A673 (cell line): ENCODE data around the gene PSTPIP1. TPM values are rescaled to one million over a fixed set of nuclear protein-coding genes. Genes with fewer than 3 reads are reported as not detected.

Experiments used
- BruUV-seq: library from RNA; stranded (reverse); fragments of 400-500 nt; replicated peaks from 2 replicates; lab custom pipeline; 2021; lab: Mats Ljungman, UMichigan
- CTCF ChIA-PET: fragments of 300-600 bp; sonication (Branson Sonifier 250); formaldehyde crosslinking; loops from one replicate; lab custom pipeline; 2022; ENCODE audit warnings: antibody characterized with exemption; lab: Charles Lee
- POLR2A ChIA-PET: fragments of 300-600 bp; sonication (Branson Sonifier 250); formaldehyde crosslinking; loops from one replicate; lab custom pipeline; 2022; ENCODE audit warnings: antibody characterized with exemption; ENCODE audit not compliant: low non-redundant PET; lab: Charles Lee
- DNase-seq: peaks from one replicate; pipeline ENCODE4 v3.0.0-alpha.2; 2015; ENCODE audit warnings: low spot score
- H3K27ac ChIP-seq: fragments of 200-600 bp; sonication (generic); 2 replicates; pipeline ENCODE4 v1.5.1; 2016; ENCODE audit warnings: mixed run types, low read depth, mild to moderate bottlenecking, mixed read lengths, antibody characterized with exemption, low read length; ENCODE audit not compliant: poor library complexity, severe bottlenecking
- H3K27me3 ChIP-seq: fragments of 200-600 bp; sonication (generic); replicated peaks from 2 replicates; pipeline ENCODE4 v1.6.1; 2017; ENCODE audit warnings: mixed run types, low read depth, mild to moderate bottlenecking, mixed read lengths, antibody characterized with exemption, low read length; ENCODE audit not compliant: insufficient read depth, poor library complexity
- H3K36me3 ChIP-seq: fragments of 200-600 bp; sonication (generic); 2 replicates; pipeline ENCODE4 v1.6.1; 2016; ENCODE audit warnings: mixed run types, mild to moderate bottlenecking, mixed read lengths, antibody characterized with exemption, low read length; ENCODE audit not compliant: insufficient read depth, poor library complexity, severe bottlenecking
- H3K4me1 ChIP-seq: fragments of 200-600 bp; sonication (generic); 2 replicates; pipeline ENCODE4 v1.6.1; 2017; ENCODE audit warnings: mixed run types, mild to moderate bottlenecking, mixed read lengths, antibody characterized with exemption, low read length; ENCODE audit not compliant: insufficient read depth, poor library complexity, severe bottlenecking
- H3K4me3 ChIP-seq: fragments of 200-600 bp; sonication (generic); 2 replicates; pipeline ENCODE4 v1.5.1; 2016; ENCODE audit warnings: low read depth, mixed run types, mild to moderate bottlenecking, mixed read lengths, low read length; ENCODE audit not compliant: poor library complexity, severe bottlenecking
- H3K9me3 ChIP-seq: fragments of 200-600 bp; sonication (generic); 2 replicates; pipeline ENCODE4 v1.6.1; 2016; ENCODE audit warnings: mixed run types, low read depth, mild to moderate bottlenecking, mixed read lengths, antibody characterized with exemption, low read length; ENCODE audit not compliant: poor library complexity, severe bottlenecking
- EZH2 ChIP-seq: fragments of 200-600 bp; sonication (generic); IDR thresholded peaks from 2 replicates; pipeline ENCODE4 v1.6.1; 2017; ENCODE audit warnings: borderline replicate concordance, low read depth, mild to moderate bottlenecking, mixed read lengths, antibody characterized with exemption, low read length; ENCODE audit not compliant: poor library complexity, severe bottlenecking
- intact Hi-C: fragments of 100-400 bp; cut with micrococcal nuclease; formaldehyde crosslinking; loops from one replicate; pipeline ENCODE4 v1.10.0; 2022; ENCODE audit not compliant: unreplicated experiment
- total RNA-seq: library from RNA; stranded (reverse); gene quantifications from 2 replicates; pipeline ENCODE4 v1.2.3, GENCODE V29; 2021
- TF ChIP-seq, protein P1 (sequence below): fragments of 300-800, 200-600 bp; sonication (generic); conservative IDR thresholded peaks from 2 replicates; pipeline ENCODE4 v1.5.1; 2017; ENCODE audit warnings: low read depth, mild to moderate bottlenecking, antibody characterized with exemption, low read length, moderate library complexity, mixed read lengths

PSTPIP1 gene
- total RNA-seq, 1 experiment from 2014 or later = not detected

DNA sequence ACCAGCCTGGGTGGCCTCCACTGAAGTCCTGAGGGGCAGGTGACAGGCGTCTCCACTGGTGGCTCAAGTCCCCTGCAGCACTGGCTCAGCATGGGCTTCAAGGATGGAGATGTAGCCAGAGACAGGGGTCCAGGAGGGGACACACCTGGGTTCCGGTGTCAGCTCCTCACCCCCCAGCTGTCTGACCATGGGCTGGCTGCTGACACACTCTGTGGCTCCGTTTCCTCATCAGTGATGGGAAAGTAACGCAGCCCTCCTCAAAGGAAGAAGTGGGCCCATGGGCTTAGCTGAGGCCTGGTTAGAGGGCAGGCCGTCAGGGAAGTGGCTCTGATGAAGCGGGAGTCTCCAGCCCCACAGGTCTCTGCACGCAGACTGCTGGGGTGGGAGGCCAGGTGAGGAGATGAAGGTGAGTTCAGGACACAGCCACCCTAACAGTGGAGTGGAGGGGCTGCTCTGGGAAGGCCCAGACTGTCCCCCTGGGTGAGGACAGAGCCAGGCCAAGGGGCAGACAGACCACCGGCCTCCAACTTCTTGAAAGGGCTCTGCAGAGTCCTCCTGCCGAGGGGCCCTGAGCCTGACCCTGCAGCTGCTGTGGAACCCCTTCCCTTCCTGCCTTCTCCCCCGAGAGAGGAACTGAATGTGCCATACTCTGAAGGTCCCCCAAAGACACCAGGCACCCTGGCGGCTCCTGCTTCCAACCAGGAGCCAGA, 24.0 kb downstream of the PSTPIP1 start:
- BruUV-seq = no TSS peak
- no peak for TF ChIP-seq EZH2
- TF ChIP-seq, protein P1, sequence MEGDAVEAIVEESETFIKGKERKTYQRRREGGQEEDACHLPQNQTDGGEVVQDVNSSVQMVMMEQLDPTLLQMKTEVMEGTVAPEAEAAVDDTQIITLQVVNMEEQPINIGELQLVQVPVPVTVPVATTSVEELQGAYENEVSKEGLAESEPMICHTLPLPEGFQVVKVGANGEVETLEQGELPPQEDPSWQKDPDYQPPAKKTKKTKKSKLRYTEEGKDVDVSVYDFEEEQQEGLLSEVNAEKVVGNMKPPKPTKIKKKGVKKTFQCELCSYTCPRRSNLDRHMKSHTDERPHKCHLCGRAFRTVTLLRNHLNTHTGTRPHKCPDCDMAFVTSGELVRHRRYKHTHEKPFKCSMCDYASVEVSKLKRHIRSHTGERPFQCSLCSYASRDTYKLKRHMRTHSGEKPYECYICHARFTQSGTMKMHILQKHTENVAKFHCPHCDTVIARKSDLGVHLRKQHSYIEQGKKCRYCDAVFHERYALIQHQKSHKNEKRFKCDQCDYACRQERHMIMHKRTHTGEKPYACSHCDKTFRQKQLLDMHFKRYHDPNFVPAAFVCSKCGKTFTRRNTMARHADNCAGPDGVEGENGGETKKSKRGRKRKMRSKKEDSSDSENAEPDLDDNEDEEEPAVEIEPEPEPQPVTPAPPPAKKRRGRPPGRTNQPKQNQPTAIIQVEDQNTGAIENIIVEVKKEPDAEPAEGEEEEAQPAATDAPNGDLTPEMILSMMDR = no peak
- Histone ChIP-seq H3K27me3 (no peaks in the 10 kb centered on the region), H3K4me1 (no peaks in the 10 kb centered on the region), H3K4me3 (no peak overlapping the region), H3K27ac (no peak overlapping the region), H3K9me3 (no peaks in the 10 kb centered on the region), H3K36me3 (no peaks in the 10 kb centered on the region)
- DNase-seq = no peak
- ChIA-PET CTCF (no interaction called here), POLR2A (no interaction called here)
- intact Hi-C loops = no loop called here

- CTCF ChIA-PET = no interaction called here
- POLR2A ChIA-PET = no interaction called here
- intact Hi-C loops = loop anchor here (5.0 kb wide), 1 partner anchor 478 kb away; no protein-coding TSS in a partner anchor
Measured at GRCh38 chr15:77019521-77020331, 24.8 kb downstream of the PSTPIP1 start.

DNA sequence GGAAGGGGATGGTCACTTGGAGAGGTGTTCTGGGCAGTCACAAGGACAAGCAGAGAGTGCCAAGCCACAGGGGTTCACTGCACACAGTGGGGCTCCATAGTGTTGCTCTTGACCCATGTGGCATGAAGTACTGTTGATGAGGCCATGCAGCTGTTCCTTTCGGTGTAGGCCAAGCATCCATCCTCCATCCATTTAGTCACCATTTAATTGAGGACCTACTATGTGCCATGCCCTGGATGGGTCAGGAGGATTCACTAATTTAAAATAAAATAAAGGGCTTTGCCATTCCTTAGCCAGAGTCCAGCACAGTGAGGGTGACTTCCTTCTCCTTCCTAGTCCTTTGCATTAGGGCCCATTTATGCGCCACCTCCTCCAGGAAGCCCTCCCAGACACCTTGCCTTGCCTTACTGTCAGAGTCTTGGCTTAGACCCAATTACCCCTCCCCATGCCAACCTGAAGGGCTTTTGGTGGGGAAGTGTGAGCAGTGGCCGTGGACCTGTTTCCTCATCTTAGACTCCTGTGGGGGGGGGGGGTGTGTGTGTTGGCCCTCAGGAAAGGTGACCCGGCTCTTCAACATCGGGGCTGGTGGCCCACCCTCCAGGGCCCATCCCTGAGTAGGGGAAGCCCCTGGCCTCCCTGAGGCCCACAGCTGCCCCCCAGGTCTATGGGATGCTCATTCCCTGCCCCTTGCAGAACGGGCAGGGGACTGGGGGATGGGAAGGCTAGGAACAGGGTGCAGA, 25.6 kb downstream of the PSTPIP1 start:
- ChIA-PET CTCF (no interaction called here), POLR2A (no interaction called here)
- no peaks in the 10 kb centered on the region for H3K36me3 ChIP-seq
- DNase-seq = no peak
- H3K27me3 ChIP-seq = no peaks in the 10 kb centered on the region
- intact Hi-C loops = loop anchor here (5.0 kb wide), 1 partner anchor 477 kb away; no protein-coding TSS in a partner anchor
- no peaks in the 10 kb centered on the region for H3K9me3 ChIP-seq
- H3K4me1 ChIP-seq = no peaks in the 10 kb centered on the region
- no TSS peak for BruUV-seq
- no peak overlapping the region for H3K4me3 ChIP-seq
- no peak overlapping the region for H3K27ac ChIP-seq
- TF ChIP-seq, protein P1 = no peak
- no peak for TF ChIP-seq EZH2

More at GRCh38 chr15:77019521-77020331, 24.8 kb downstream of the PSTPIP1 start:
- Histone ChIP-seq H3K4me3 (no peak overlapping the region), H3K9me3 (no peaks in the 10 kb centered on the region), H3K27me3 (no peaks in the 10 kb centered on the region), H3K36me3 (no peaks in the 10 kb centered on the region), H3K27ac (no peak overlapping the region), H3K4me1 (no peaks in the 10 kb centered on the region)
- TF ChIP-seq EZH2 = no peak
- TF ChIP-seq, protein P1 = no peak
- no peak for DNase-seq
- BruUV-seq = no TSS peak
